Activated CD8-positive, alpha-beta memory T cell treated with anti-CD3 and anti-CD28 coated beads for 1 hour (primary cell): Measurements from ENCODE around the gene ABCC10.
"Not testable (repeated sequence)": the region's sequence is repeated elsewhere in the genome, so short reads cannot be mapped to it uniquely, and the experiment has no call there.

ENCODE experiments used
- DNase-seq, 2 donors: peaks; one replicate each; pipeline ENCODE4 v3.0.0-alpha.2; 2020; ENCODE audit warnings: low read depth in 1 of 2; ENCODE audit errors: extremely low read depth in 1 of 2

Gene ABCC10

GRCh38 chr6:43495409-43495941 lies 68.1 kb downstream of the ABCC10 start:
- DNase-seq, result no peak

- DNase-seq, result no peak
These were observed 69.2 kb downstream of the ABCC10 start for GRCh38 chr6:43496370-43497128.

GRCh38 chr6:43497129-43497396 lies 69.7 kb downstream of the ABCC10 start:
- DNase-seq, result no peak

- DNase-seq, result no peak
These were observed 70.3 kb downstream of the ABCC10 start for GRCh38 chr6:43497689-43498088.

GRCh38 chr6:43498291-43498690 lies 71.0 kb downstream of the ABCC10 start:
- DNase-seq, result not testable (repeated sequence)

DNA sequence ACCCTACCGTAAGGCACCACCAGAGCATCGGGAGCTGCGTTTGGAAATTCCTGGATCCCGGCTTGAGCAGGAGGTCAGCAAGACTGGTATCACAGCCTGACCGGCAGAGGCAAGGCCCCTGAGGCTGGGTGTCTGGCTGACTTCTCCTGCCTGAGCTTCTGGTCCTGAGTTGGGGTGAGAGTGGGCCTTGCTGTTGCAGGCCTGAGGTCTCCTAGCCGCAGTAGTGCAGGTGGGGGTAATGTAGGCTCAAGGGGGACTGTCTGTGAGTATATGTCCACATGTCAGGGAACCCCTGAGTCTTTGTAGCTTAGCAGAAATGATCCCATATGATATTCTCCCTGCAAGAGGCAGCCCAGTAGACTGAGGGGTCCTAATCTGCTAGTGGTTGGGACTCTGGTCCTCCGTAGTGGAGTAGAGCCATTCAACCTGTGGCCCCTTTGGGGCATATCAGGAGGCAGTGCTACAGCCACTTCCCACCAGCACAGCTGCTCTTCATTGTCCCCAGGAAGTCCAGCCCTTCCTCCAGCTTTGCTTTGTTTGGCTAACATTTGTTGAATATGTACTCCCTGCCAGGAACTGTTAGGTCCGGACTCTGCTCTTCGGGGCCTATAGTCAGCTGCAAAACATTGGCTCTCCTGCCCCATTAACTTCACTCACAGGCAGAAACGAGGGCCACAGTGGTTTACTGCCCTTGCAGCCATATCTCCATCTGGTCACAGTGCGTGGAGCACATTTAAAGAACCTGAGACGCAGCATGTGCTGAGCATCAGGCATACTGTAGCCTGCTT lies 71.9 kb downstream of the ABCC10 start:
- no peak for DNase-seq
